GM12878 (cell line): ENCODE measurements around the gene SLC35D2.

Experiments
- BCL11A ChIP-seq: IDR thresholded peaks from 2 replicates; pipeline ENCODE4 v1.6.1; 2011; ENCODE audit warnings: low read depth, low read length
- BRCA1 ChIP-seq: IDR thresholded peaks from 2 replicates; pipeline ENCODE4 v1.6.1; 2011; ENCODE audit warnings: low read depth, low read length, improper control_type of control experiment
- CREB1 ChIP-seq: IDR thresholded peaks from 2 replicates; pipeline ENCODE4 v1.6.1; 2012; ENCODE audit warnings: low read depth, mild to moderate bottlenecking, inconsistent platforms
- PAX5 ChIP-seq: IDR thresholded peaks from 2 replicates; pipeline ENCODE4 v1.6.1; 2011; ENCODE audit warnings: low read depth, low read length, borderline replicate concordance
- POLR2A ChIP-seq: IDR thresholded peaks from 2 replicates; pipeline ENCODE4 v1.6.1; 2011; ENCODE audit warnings: low read depth, mild to moderate bottlenecking, low read length
- POLR2AphosphoS5 ChIP-seq: IDR thresholded peaks from 2 replicates; pipeline ENCODE4 v1.6.1; 2011; ENCODE audit warnings: mild to moderate bottlenecking, low read length, inconsistent platforms
- RAD21 ChIP-seq: IDR thresholded peaks from 2 replicates; pipeline ENCODE4 v1.6.1; 2011; ENCODE audit warnings: mild to moderate bottlenecking, low read depth, low read length, moderate library complexity; ENCODE audit not compliant: insufficient read depth
- RB1 ChIP-seq: fragments of 450-650 bp; formaldehyde crosslinking; IDR thresholded peaks from 2 replicates; pipeline ENCODE4 v1.6.1; 2017; ENCODE audit warnings: mild to moderate bottlenecking, borderline replicate concordance
- SPI1 ChIP-seq: IDR thresholded peaks from 2 replicates; pipeline ENCODE4 v1.6.1; 2011; ENCODE audit warnings: low read depth, mild to moderate bottlenecking, low read length, moderate library complexity, borderline replicate concordance; ENCODE audit not compliant: insufficient read depth
- TF ChIP-seq, protein P1 (sequence below), 3 experiments: IDR thresholded peaks in 2 of 3; conservative IDR thresholded peaks in 1 of 3; 2 replicates each; pipeline ENCODE4 v1.5.1; 2011; ENCODE audit warnings: low read depth in 3 of 3, low read length in 3 of 3, mild to moderate bottlenecking in 3 of 3, control low read depth in 2 of 3, moderate library complexity in 2 of 3, inconsistent platforms in 1 of 3, mixed read lengths in 1 of 3; ENCODE audit not compliant: control insufficient read depth in 2 of 3, insufficient read depth in 1 of 3; ENCODE audit errors: extremely low read depth in 1 of 3
- TF ChIP-seq, protein P2 (sequence below): fragments of 450-650 bp; IDR thresholded peaks from 2 replicates; pipeline ENCODE4 v1.6.1; 2016; ENCODE audit warnings: mild to moderate bottlenecking
- TF ChIP-seq, protein P3 (sequence below): IDR thresholded peaks from 2 replicates; pipeline ENCODE4 v1.6.1; 2012; ENCODE audit warnings: low read length, inconsistent platforms

DNA sequence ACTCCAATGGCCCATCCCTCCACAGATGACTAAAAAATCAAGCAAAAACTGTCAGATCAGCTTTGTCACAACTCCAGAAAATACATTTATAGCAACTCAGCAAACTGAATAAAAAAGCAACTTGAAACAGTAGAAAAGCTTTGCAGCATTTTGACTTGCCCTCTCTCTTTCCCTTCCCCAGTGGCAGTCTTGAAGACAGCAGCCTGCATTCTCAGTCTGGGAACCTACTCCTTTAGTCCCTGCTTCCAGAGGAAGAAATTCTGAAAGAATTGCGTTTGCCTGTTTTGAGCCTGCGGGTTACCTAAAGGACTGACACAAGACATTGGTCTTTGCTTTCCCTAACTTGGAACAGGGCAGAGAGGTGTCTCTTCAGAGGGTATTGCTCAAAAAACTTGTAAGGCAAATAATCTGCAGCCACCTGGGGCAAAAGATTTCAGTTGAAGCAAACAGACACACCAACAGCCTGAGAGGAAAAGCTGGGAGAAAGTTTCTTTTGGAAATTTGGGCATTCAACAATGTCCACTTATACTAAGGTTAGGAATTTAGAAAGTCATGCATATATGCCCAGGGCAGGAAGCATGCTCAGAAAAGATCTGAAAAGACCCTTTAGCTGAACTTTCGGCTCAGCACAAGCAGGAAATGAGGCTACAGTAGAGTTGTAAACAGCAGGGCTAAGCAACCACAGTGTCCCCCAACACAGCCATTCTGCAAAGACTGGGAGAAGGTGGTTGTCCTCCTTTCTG lies 15.2 kb upstream of the SLC35D2 start:
- TF ChIP-seq RB1 (no peak), RAD21 (no peak), BRCA1 (no peak), POLR2A (peak; percentile 31; the same call in 1 of the 2 replicates), PAX5 (no peak), SPI1 (no peak), BCL11A (no peak), POLR2AphosphoS5 (no peak), CREB1 (no peak)
- TF ChIP-seq, protein P1, sequence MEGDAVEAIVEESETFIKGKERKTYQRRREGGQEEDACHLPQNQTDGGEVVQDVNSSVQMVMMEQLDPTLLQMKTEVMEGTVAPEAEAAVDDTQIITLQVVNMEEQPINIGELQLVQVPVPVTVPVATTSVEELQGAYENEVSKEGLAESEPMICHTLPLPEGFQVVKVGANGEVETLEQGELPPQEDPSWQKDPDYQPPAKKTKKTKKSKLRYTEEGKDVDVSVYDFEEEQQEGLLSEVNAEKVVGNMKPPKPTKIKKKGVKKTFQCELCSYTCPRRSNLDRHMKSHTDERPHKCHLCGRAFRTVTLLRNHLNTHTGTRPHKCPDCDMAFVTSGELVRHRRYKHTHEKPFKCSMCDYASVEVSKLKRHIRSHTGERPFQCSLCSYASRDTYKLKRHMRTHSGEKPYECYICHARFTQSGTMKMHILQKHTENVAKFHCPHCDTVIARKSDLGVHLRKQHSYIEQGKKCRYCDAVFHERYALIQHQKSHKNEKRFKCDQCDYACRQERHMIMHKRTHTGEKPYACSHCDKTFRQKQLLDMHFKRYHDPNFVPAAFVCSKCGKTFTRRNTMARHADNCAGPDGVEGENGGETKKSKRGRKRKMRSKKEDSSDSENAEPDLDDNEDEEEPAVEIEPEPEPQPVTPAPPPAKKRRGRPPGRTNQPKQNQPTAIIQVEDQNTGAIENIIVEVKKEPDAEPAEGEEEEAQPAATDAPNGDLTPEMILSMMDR (IDR thresholded peaks at IDR 0.05 in 2 of 3, conservative IDR thresholded peaks at IDR 0.05 in 1 of 3; ENCODE audit: control insufficient read depth in 2 of 3, extremely low read depth in 1 of 3, insufficient read depth in 1 of 3, low read depth in 3 of 3, low read length in 3 of 3), result 0 out of 6 replicates have a peak, but pooled peaks of 1 of the 3 experiments have one; percentile 13
- TF ChIP-seq, protein P2, sequence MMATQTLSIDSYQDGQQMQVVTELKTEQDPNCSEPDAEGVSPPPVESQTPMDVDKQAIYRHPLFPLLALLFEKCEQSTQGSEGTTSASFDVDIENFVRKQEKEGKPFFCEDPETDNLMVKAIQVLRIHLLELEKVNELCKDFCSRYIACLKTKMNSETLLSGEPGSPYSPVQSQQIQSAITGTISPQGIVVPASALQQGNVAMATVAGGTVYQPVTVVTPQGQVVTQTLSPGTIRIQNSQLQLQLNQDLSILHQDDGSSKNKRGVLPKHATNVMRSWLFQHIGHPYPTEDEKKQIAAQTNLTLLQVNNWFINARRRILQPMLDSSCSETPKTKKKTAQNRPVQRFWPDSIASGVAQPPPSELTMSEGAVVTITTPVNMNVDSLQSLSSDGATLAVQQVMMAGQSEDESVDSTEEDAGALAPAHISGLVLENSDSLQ, result no peak
- TF ChIP-seq, protein P3, sequence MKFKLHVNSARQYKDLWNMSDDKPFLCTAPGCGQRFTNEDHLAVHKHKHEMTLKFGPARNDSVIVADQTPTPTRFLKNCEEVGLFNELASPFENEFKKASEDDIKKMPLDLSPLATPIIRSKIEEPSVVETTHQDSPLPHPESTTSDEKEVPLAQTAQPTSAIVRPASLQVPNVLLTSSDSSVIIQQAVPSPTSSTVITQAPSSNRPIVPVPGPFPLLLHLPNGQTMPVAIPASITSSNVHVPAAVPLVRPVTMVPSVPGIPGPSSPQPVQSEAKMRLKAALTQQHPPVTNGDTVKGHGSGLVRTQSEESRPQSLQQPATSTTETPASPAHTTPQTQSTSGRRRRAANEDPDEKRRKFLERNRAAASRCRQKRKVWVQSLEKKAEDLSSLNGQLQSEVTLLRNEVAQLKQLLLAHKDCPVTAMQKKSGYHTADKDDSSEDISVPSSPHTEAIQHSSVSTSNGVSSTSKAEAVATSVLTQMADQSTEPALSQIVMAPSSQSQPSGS, result no peak
